ENCODE measurements around the gene CTNS.

Gene CTNS

GRCh38 chr17:3636154-3636907, at the start of gene CTNS, which contains the start of gene SHPK:
Gene CTNS, plus strand, starts transcription at chr17:3636760. Its CDS starts 3,447 bp downstream, at chr17:3640207.
Gene SHPK, minus strand, starts transcription at chr17:3636250. Its CDS starts 31 bp downstream, at chr17:3636219.
- peak; percentile 87 for DNase-seq (ENCODE audit: low read depth, low spot score)

- no peak for DNase-seq (ENCODE audit: low read depth, low spot score)
Observed at GRCh38 chr17:3589784-3590183, 46.8 kb upstream of the CTNS start.

GRCh38 chr17:3590231-3590630, 46.3 kb upstream of the CTNS start:
- no peak for DNase-seq (ENCODE audit: low read depth, low spot score)

GRCh38 chr17:3590768-3591167, 45.8 kb upstream of the CTNS start:
- no peak for DNase-seq (ENCODE audit: low read depth, low spot score)

GRCh38 chr17:3592216-3592860, 44.2 kb upstream of the CTNS start:
- no peak for DNase-seq (ENCODE audit: low read depth, low spot score)

- DNase-seq (ENCODE audit: low read depth, low spot score) = no peak
Observed at GRCh38 chr17:3593384-3593783, 43.2 kb upstream of the CTNS start.

- DNase-seq (ENCODE audit: low read depth, low spot score) = no peak
Observed at GRCh38 chr17:3594051-3594800, 42.3 kb upstream of the CTNS start.

- no peak for DNase-seq (ENCODE audit: low read depth, low spot score)
Observed at GRCh38 chr17:3594976-3595375, 41.6 kb upstream of the CTNS start.

- DNase-seq (ENCODE audit: low read depth, low spot score) = no peak
Observed at GRCh38 chr17:3596804-3597464, 39.6 kb upstream of the CTNS start.

GRCh38 chr17:3598078-3598477, 38.5 kb upstream of the CTNS start:
- no peak for DNase-seq (ENCODE audit: low read depth, low spot score)

- DNase-seq (ENCODE audit: low read depth, low spot score) = no peak
Observed at GRCh38 chr17:3600529-3601205, 35.9 kb upstream of the CTNS start.

GRCh38 chr17:3602499-3602898, 34.1 kb upstream of the CTNS start:
- no peak for DNase-seq (ENCODE audit: low read depth, low spot score)

- DNase-seq (ENCODE audit: low read depth, low spot score) = no peak
Observed at GRCh38 chr17:3603119-3603869, 33.3 kb upstream of the CTNS start.

GRCh38 chr17:3603870-3604259, 32.7 kb upstream of the CTNS start:
- DNase-seq (ENCODE audit: low read depth, low spot score) = no peak

GRCh38 chr17:3609689-3610088, 26.9 kb upstream of the CTNS start:
- DNase-seq (ENCODE audit: low read depth, low spot score) = no peak

GRCh38 chr17:3610523-3610922, 26.0 kb upstream of the CTNS start:
- no peak for DNase-seq (ENCODE audit: low read depth, low spot score)

- DNase-seq (ENCODE audit: low read depth, low spot score) = no peak
Observed at GRCh38 chr17:3613124-3613523, 23.4 kb upstream of the CTNS start.

- DNase-seq (ENCODE audit: low read depth, low spot score) = no peak
Observed at GRCh38 chr17:3615160-3615870, 21.2 kb upstream of the CTNS start.

- DNase-seq (ENCODE audit: low read depth, low spot score) = no peak
Observed at GRCh38 chr17:3621146-3621720, 15.3 kb upstream of the CTNS start.
